HG02763 (cell line): Measurements from ENCODE around the gene KIAA1614.
A peak's percentile ranks its signal among the peaks of the same experiment; 100 is the strongest.
"Not testable (repeated sequence)": the region's sequence is repeated elsewhere in the genome, so short reads cannot be mapped to it uniquely, and the experiment has no call there.

ENCODE experiments used
- ATAC-seq: cut with Tn5 transposase; IDR thresholded peaks from one replicate; pipeline ENCODE4 v1.9.1; 2021; ENCODE audit warnings: mild to moderate bottlenecking, moderate library complexity; ENCODE audit not compliant: unreplicated experiment

The KIAA1614 gene

GRCh38 chr1:180954005-180954800, 41.5 kb downstream of the KIAA1614 start:
- ATAC-seq = peak; percentile 68

DNA sequence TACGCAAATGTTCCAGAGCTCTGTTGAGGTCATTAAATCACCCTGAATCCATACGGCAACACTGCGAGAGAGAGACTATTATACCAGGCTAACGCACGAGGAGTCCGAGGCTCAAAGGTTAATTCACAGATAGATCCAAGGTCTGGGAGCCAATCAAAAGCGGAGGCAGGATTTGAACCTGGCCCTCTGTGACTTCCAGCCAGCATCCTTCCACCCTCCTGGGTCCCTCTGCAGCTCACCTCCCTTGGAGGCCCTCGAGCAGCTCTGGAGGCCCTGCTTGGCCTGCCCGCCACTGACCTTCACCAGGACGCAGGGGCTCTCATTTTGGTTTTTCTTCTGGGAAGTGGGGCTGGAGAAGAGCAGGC, 42.1 kb downstream of the KIAA1614 start:
- ATAC-seq = no peak

GRCh38 chr1:180956028-180956640, 43.4 kb downstream of the KIAA1614 start:
- ATAC-seq = no peak

GRCh38 chr1:180959620-180960019, 46.9 kb downstream of the KIAA1614 start:
- ATAC-seq = not testable (repeated sequence)

DNA sequence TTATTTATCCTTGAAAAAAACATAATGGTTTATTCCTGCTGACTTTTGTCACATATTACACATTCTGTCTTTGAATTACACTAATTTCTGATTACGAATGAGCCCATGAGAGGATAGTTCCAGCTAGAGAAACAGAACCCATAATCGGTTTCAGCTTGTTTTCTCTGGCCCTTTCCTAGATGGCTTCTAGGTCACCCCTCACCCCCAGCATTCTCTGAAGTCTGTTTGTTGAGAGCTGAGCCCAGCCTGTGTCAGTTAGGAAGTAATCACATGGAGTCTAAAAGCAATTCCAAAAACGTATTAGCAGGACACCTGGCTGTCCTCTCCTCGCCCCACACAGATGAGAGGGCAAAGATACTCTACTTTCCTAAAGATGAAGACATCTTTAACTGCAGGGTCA, 48.9 kb downstream of the KIAA1614 start:
- ATAC-seq = no peak

DNA sequence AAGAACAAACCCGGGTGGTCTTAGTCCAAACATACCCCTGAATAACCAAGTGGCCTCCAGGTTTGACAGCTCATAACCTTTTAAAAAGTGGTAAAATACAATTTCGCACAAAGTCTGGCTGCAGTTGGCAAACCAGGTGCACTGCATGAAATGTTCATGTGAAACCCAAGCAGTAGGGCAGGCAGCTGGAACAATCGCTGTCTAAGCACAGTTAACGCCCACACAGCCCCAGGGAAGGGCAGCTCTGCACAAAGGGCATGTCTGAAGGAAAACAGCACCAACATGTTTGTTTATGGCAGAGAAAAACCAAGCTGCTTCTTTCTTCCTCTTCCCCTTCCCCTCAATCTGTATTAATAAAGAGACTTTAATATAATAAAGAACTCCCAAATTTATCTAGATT, 49.5 kb downstream of the KIAA1614 start:
- no peak for ATAC-seq

GRCh38 chr1:180964056-180964455, 51.4 kb downstream of the KIAA1614 start:
- ATAC-seq = no peak

DNA sequence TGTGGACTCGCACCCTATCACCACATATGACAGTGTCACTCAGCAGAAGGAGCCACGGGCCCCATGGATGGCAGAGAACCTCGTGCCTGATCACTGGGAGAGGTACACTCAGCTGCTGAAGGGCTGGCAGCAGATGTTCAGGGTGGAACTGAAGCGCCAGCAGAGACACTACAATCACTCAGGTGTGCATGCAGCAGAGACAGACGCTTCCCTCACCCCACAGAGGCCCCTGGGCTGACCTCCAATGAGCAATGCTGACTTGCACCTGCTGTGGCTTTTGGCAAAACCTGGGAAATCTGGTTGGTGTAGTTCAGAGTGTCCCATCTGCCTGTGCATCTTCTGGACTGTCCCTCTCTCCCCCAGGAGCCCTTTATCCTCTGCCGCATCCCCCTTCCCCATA, 51.9 kb downstream of the KIAA1614 start:
- ATAC-seq = no peak

DNA sequence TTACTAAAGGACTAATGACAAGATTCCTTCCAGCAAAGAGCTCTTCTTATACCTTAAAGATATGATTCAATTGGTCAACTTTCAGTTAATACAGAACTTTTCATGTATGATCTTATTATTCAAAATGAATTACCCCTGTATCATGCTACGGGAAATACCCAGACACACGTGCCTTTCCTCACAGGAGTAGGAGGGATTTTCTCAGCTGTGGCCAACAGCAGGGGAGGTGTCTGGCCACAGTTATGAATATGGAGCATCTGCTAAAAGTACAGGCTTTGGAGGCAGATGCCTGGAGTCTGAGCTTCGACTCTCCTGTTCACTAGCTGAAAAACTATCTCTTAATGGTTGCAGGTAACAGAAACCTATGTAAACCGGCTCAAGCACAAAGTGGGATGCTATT, 53.6 kb downstream of the KIAA1614 start:
- no peak for ATAC-seq

GRCh38 chr1:180966744-180967536, 54.2 kb downstream of the KIAA1614 start:
- ATAC-seq = no peak

DNA sequence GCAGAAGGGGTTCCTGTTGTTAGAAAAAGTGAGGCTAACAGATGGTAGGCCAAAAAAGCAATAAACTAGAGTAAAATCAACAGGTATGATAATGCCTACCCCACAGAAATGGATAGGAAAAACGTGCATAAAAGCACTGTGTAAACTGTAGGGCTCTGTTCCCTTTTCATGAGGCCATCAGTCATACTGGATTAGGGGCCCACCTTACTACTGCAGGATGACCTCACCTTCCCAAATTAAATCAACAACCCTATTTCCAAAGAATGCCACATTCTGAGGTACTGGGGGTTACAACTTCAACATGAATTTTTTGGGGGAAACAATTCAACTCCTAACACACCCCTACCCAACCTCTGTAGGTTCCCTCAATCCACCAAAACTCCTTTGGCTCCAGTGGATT, 54.9 kb downstream of the KIAA1614 start:
- no peak for ATAC-seq

DNA sequence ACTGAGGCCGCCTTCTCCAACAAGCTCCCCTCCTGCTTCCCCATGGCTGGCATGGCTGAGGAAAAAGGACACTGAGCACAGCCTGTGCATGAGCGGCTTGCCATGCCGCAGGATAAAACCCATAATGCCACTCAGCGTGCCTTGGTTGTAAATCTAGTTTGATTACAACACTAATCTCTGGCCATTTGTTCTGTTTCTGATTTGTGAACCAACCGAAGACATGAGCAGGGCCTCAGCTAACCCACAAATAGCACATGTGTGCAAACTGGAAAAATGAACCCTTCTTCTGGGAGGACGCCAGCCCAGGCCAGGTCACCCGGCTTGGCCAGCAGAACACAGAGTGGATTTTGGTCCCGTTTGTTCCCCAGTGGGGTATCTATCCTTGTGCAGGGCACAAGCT, 56.1 kb downstream of the KIAA1614 start:
- ATAC-seq = not testable (repeated sequence)

- ATAC-seq = no peak
Measured at GRCh38 chr1:180969434-180969833, 56.7 kb downstream of the KIAA1614 start.

- ATAC-seq = no peak
Measured at GRCh38 chr1:180970333-180971079, 57.8 kb downstream of the KIAA1614 start.

DNA sequence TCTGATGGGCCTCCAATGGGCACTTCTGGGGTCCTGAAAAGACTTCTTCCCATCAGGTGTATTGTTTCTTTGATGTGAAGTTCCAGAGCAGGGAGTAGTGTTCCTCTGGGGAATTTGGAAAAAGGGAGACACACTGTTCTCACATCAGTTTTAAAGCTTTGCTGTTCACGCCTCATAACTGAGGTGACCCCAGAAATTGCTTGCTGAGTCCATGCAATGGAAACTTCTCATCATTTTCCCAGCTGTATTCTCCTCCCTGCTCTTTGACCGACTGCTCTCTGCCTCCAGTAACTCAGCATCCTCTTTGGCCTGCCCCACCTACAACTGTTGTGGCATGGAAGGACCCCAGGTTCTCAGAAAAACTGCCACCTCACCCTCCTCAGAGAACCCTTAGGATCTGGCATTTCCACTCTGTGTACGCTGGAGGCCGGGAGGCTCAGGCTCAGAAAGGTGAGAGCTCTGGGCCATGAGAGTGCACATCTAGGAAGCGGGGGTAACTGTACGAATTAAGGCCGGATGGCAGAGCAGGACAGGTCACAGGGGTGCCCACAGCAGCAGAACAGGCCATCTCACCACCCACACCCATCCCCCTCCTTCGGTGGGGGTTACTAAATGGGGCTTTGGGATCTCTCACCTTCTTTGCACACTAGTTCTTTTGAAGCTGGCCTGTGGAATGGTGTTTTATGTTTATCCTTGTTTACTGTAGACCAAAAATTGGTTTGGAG, 58.7 kb downstream of the KIAA1614 start:
- no peak for ATAC-seq

- ATAC-seq = no peak
Measured at GRCh38 chr1:180973369-180973768, 60.7 kb downstream of the KIAA1614 start.

GRCh38 chr1:180974236-180974635, 61.5 kb downstream of the KIAA1614 start:
- ATAC-seq = no peak

GRCh38 chr1:180975551-180975950, 62.9 kb downstream of the KIAA1614 start:
- ATAC-seq = no peak

GRCh38 chr1:180976191-180976590, 63.5 kb downstream of the KIAA1614 start:
- no peak for ATAC-seq

DNA sequence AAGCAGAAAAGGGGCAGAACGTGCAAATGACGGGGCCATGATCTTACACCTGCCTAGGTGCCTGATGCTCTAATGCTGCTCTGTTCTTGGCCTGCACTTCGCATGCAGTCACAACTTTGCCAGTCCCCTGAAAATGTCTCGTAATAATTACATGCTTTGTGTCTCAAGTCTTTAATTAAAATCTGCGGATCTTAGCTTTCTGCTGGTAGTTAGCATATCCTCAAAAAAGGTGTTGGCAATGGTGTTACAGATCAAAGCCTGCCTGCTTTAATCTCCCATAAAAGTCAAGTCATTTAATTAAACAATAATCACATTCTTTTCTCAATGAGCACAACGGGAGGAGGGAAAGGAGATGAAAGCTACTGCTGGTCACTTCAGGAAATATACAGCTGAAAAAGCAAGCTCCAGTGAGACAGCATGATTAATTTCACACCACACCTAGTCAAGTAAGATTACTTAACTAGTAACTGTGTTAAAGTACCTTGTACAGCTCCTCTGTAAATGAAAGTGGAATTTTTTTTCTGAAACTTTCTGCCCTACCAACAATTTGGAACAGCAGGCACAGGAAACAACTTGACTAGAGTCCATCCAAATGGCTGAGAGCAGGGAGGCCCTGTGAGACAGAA, 64.1 kb downstream of the KIAA1614 start:
- ATAC-seq = no peak
